T-helper 2 cell treated with Interferon-gamma antibody and Interleukin-4, amounts not matched to agents 100 ng/mL and 5 ng/mL, for 36 hours (primary cell): Measurements from ENCODE around the gene PDGFB. TPM values are rescaled to one million over a fixed set of nuclear protein-coding genes. Genes with fewer than 3 reads are reported as not detected.

Experiments
- intact Hi-C: fragments of 100-400 bp; cut with micrococcal nuclease; formaldehyde crosslinking; loops from one replicate; pipeline ENCODE4 v1.15.1; 2023
- total RNA-seq: library from RNA; stranded (reverse); gene quantifications from 2 replicates; pipeline ENCODE4 v1.2.3, GENCODE V29; 2022

Gene PDGFB
- total RNA-seq, 1 donor from 2014 or later: 0.30 TPM

- intact Hi-C loops: loop anchor here (10.0 kb wide), 1 partner anchor 74 kb away; the partner anchor contains the start of gene RPL3
Observed at GRCh38 chr22:39240831-39241793, 3.7 kb downstream of the PDGFB start.

- intact Hi-C loops: loop anchor here (10.0 kb wide), 2 partner anchors 65 to 75 kb away; partner anchors contain the start of gene RPL3
Observed at GRCh38 chr22:39239561-39240423, 5.0 kb downstream of the PDGFB start.

- intact Hi-C loops: loop anchor here (10.0 kb wide), 1 partner anchor 64 kb away; no protein-coding TSS in a partner anchor
Observed at GRCh38 chr22:39238966-39239505, 5.7 kb downstream of the PDGFB start.

- intact Hi-C loops: loop anchor here (10.0 kb wide), 1 partner anchor 64 kb away; no protein-coding TSS in a partner anchor
Observed at GRCh38 chr22:39238561-39238960, 6.2 kb downstream of the PDGFB start.

GRCh38 chr22:39238101-39238466 lies 6.7 kb downstream of the PDGFB start:
- intact Hi-C loops: loop anchor here (10.0 kb wide), 1 partner anchor 63 kb away; no protein-coding TSS in a partner anchor

- intact Hi-C loops: loop anchor here (10.0 kb wide), 1 partner anchor 63 kb away; no protein-coding TSS in a partner anchor
Observed at GRCh38 chr22:39237318-39238100, 7.3 kb downstream of the PDGFB start.

- intact Hi-C loops: loop anchor here (10.0 kb wide), 1 partner anchor 62 kb away; no protein-coding TSS in a partner anchor
Observed at GRCh38 chr22:39236321-39237317, 8.2 kb downstream of the PDGFB start.

- intact Hi-C loops: loop anchor here (10.0 kb wide), 1 partner anchor 60 kb away; no protein-coding TSS in a partner anchor
Observed at GRCh38 chr22:39234867-39235687, 9.7 kb downstream of the PDGFB start.

- intact Hi-C loops: loop anchor here (10.0 kb wide), 1 partner anchor 60 kb away; no protein-coding TSS in a partner anchor
Observed at GRCh38 chr22:39234472-39234787, 10.4 kb downstream of the PDGFB start.

- intact Hi-C loops: loop anchor here (10.0 kb wide), 1 partner anchor 59 kb away; no protein-coding TSS in a partner anchor
Observed at GRCh38 chr22:39233710-39234471, 10.9 kb downstream of the PDGFB start.

- intact Hi-C loops: loop anchor here (10.0 kb wide), 1 partner anchor 58 kb away; no protein-coding TSS in a partner anchor
Observed at GRCh38 chr22:39232806-39233709, 11.7 kb downstream of the PDGFB start.

GRCh38 chr22:39232246-39232645 lies 12.5 kb downstream of the PDGFB start:
- intact Hi-C loops: loop anchor here (10.0 kb wide), 1 partner anchor 57 kb away; no protein-coding TSS in a partner anchor

GRCh38 chr22:39231197-39231950 lies 13.4 kb downstream of the PDGFB start:
- intact Hi-C loops: loop anchor here (10.0 kb wide), 1 partner anchor 57 kb away; no protein-coding TSS in a partner anchor

- intact Hi-C loops: loop anchor here (10.0 kb wide), 1 partner anchor 56 kb away; no protein-coding TSS in a partner anchor
Observed at GRCh38 chr22:39230261-39231196, 14.3 kb downstream of the PDGFB start.
